Neural crest cell (in vitro differentiated cells): ENCODE data around the gene KASH5. TPM values are rescaled to one million over a fixed set of nuclear protein-coding genes. Genes with fewer than 3 reads are reported as not detected.
"Not testable (repeated sequence)": the region's sequence is repeated elsewhere in the genome, so short reads cannot be mapped to it uniquely, and the experiment has no call there.

ENCODE experiments used
- DNase-seq: peaks from one replicate; pipeline ENCODE4 v3.0.0; 2021; ENCODE audit warnings: low read depth, mixed read lengths, low spot score
- H3K27ac Mint-ChIP-seq: one replicate; pipeline ENCODE4 v1.8.0; 2021; ENCODE audit warnings: mild to moderate bottlenecking, mixed read lengths; ENCODE audit not compliant: unreplicated experiment
- H3K27me3 Mint-ChIP-seq: 2 replicates; pipeline ENCODE4 v1.8.0; 2021; ENCODE audit warnings: low read depth, mild to moderate bottlenecking, mixed read lengths
- H3K36me3 Mint-ChIP-seq: 2 replicates; pipeline ENCODE4 v1.8.0; 2021; ENCODE audit warnings: low read depth, mild to moderate bottlenecking, mixed read lengths
- H3K4me1 Mint-ChIP-seq: 2 replicates; pipeline ENCODE4 v1.8.0; 2021; ENCODE audit warnings: mixed read lengths
- H3K4me3 Mint-ChIP-seq: one replicate; pipeline ENCODE4 v1.8.0; 2021; ENCODE audit warnings: mild to moderate bottlenecking, mixed read lengths
- H3K9me3 Mint-ChIP-seq: 2 replicates; pipeline ENCODE4 v1.8.0; 2021; ENCODE audit warnings: mixed read lengths
- total RNA-seq: library from RNA; stranded (reverse); gene quantifications from 2 replicates; pipeline ENCODE4 v1.2.1, GENCODE V29; 2021
- TF ChIP-seq, protein P1 (sequence below): fragments of 200-600 bp; sonication (generic); conservative IDR thresholded peaks from 2 replicates; pipeline ENCODE4 v1.5.0; 2021; ENCODE audit warnings: antibody characterized with exemption, mild to moderate bottlenecking

The KASH5 gene
- total RNA-seq, 1 donor from 2014 or later: not detected

DNA sequence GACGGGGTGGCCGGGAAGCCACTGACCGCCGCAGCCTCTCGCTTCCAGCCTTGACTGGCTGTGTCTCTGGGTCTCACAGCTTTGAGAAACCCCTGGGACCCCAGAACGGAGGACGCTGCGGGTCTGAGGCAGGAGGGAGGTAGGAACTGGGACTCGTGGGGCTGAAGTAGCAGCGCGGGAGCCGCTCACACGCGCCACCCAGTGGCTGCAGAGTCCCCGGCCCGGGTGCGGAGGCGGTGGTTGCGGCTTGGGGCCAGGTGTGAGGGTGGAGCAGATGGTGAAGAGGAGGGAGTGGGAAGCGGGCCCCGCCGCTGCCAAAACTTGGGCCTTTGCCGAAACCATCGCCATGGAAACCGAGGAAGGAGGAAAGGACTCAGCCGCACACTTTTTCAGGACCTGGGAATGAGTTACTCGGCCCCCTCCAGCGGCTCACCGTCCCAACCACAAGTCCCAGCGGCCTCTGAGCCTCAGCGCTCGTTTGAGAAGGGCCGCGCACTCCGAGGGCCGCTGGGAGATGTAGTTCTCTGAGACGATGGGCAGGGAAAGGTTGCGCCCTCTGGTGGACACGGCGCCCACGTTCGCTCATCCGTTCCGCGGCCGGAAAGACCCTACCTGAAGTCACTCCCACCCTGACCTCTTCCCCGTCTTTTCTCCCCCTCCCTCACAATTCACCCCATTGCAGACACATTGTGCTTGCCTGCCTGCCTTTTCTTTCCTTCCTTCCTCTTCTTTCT, 55.5 kb downstream of the KASH5 start:
- peak overlapping the region; percentile 86 for H3K4me3 Mint-ChIP-seq
- peak; percentile 96 for DNase-seq
- peaks cover 55% of the 10 kb centered on the region for H3K27me3 Mint-ChIP-seq
- no peak overlapping the region for H3K27ac Mint-ChIP-seq
- TF ChIP-seq, protein P1, sequence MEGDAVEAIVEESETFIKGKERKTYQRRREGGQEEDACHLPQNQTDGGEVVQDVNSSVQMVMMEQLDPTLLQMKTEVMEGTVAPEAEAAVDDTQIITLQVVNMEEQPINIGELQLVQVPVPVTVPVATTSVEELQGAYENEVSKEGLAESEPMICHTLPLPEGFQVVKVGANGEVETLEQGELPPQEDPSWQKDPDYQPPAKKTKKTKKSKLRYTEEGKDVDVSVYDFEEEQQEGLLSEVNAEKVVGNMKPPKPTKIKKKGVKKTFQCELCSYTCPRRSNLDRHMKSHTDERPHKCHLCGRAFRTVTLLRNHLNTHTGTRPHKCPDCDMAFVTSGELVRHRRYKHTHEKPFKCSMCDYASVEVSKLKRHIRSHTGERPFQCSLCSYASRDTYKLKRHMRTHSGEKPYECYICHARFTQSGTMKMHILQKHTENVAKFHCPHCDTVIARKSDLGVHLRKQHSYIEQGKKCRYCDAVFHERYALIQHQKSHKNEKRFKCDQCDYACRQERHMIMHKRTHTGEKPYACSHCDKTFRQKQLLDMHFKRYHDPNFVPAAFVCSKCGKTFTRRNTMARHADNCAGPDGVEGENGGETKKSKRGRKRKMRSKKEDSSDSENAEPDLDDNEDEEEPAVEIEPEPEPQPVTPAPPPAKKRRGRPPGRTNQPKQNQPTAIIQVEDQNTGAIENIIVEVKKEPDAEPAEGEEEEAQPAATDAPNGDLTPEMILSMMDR: peak; percentile 87
- no peaks in the 10 kb centered on the region for H3K9me3 Mint-ChIP-seq
- no peaks in the 10 kb centered on the region for H3K36me3 Mint-ChIP-seq
- peaks cover 19% of the 10 kb centered on the region for H3K4me1 Mint-ChIP-seq

DNA sequence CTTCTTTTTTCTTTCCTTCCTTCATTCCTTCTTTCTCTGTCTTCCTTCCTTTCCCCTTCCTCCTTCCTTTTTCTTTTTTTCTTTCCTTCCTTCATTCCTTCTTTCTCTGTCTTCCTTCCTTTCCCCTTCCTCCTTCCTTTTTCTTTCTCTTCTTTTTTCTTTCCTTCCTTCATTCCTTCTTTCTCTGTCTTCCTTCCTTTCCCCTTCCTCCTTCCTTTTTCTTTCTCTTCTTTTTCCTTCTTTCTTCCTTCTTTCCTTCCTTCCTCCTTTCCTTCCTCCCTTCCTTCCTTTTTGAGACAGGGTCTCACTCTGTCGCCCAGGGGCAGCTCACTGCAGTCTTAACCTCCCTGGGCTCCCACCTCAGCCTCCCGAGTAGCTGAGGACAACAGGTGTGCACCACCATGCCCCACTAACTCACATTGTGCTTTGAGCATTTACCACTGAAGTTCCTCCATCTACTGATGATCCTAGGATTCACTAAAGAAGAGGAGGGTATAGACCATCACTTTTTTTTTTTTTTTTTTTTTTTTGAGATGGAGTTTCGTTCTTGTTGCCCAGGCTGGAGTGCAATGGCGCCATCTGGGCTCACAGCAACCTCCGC, 56.2 kb downstream of the KASH5 start:
- Mint-ChIP-seq H3K27me3 (peaks cover 49% of the 10 kb centered on the region), H3K4me3 (peak overlapping the region; percentile 86), H3K4me1 (peaks cover 19% of the 10 kb centered on the region)
- H3K36me3 Mint-ChIP-seq, DNase-seq, H3K27ac Mint-ChIP-seq, H3K9me3 Mint-ChIP-seq: not testable (repeated sequence)

DNA sequence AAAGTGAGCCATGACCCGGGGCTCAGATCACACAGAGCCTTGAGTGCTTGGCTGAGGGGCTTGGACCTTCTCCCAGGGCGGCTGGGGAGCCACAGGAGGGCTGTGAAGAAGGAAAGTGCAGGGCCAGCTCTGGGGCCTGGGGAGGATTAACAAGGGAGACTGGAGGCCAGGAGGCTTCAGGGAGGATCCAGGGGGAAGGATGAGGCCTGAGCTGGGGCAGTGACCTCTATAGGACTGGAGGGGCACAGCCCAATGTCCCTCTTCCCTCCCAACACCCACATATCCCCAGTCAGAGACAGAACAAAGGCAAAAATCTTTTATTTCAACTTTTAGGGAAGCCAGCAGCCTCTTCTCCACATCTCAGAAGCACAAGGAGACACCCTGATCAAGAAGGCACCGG, 57.9 kb downstream of the KASH5 start:
- Mint-ChIP-seq H3K4me1 (peaks cover 20% of the 10 kb centered on the region), H3K36me3 (no peaks in the 10 kb centered on the region), H3K27me3 (peaks cover 31% of the 10 kb centered on the region), H3K9me3 (no peaks in the 10 kb centered on the region), H3K27ac (no peak overlapping the region), H3K4me3 (peak overlapping the region; percentile 69)
- no peak for DNase-seq
- TF ChIP-seq, protein P1: no peak

DNA sequence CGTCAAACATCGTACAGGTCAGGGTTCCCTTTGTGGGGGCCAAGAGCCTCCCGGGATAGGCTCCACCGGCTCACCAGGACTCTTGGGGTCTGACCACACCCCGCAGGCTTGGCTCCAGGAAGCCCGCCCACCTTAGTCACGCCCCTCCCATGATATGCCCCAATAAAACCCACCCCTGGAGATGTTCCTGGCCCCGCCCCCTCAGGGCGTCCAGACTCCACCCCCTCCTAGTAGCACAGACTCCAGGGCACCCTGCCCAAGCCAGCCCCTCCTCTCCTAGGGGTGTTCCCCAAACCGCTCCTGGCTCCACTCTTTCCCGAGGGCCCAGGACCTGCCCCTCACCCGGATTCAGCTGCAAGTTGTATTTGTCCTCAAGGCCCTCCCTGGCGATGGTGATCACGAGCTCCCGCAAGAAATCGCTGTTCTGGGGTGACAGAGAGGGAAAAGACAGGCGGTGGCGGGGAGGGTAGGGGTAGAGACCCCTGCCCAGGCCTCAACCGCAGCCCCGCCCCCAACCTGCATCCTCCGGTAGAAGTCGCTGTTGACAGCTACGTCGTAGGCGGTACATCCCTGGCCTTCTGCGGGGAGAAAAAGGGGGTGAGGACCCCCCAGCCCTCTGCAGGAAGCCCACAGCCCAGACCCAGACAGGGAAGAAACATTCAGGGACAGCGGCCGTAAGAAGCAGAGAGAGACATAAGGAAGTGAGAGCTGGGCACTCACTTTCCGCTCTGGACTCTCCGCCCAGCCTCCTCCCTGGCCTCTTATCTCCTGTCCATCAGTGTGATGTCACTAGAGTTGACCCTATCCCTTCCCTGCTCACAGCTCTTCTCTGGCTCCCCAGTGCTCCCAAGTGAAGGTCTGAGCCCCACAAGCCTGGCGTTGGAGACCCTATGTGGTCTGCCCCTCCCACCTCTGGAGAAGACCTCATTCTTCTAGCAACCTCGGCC, 59.7 kb downstream of the KASH5 start:
- peak overlapping the region; percentile 61 for H3K4me3 Mint-ChIP-seq
- DNase-seq: no peak
- no peak overlapping the region for H3K27ac Mint-ChIP-seq
- no peaks in the 10 kb centered on the region for H3K9me3 Mint-ChIP-seq
- TF ChIP-seq, protein P1: no peak
- H3K27me3 Mint-ChIP-seq: peaks cover 19% of the 10 kb centered on the region
- H3K4me1 Mint-ChIP-seq: peaks cover 16% of the 10 kb centered on the region
- peaks cover 3% of the 10 kb centered on the region for H3K36me3 Mint-ChIP-seq

DNA sequence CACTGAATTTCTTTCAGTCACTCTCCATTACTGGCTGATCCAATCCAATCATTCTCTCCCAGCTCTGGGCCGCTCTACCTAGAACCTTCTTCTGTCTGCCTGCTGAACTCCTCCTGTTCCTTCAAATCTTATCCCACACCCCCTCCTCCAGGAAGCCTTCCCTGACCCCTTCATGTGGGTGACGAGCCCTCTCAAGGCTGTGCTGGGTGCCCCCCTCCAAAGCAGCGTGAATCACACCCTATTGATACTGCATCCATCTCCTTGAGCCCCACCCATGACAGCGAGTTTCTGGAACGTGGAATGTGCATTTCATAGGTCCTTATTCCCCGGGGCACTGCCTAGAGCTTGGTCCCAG, 60.4 kb downstream of the KASH5 start:
- H3K4me3 Mint-ChIP-seq: peak overlapping the region; percentile 61
- peaks cover 13% of the 10 kb centered on the region for H3K27me3 Mint-ChIP-seq
- H3K4me1 Mint-ChIP-seq: peaks cover 20% of the 10 kb centered on the region
- no peak for DNase-seq
- H3K27ac Mint-ChIP-seq: no peak overlapping the region
- H3K36me3 Mint-ChIP-seq: peaks cover 3% of the 10 kb centered on the region
- no peaks in the 10 kb centered on the region for H3K9me3 Mint-ChIP-seq
- TF ChIP-seq, protein P1: no peak
